ENCODE results near the gene PPP6R1. TPM values are rescaled to one million over a fixed set of nuclear protein-coding genes. Genes with fewer than 3 reads are reported as not detected.
A peak's percentile ranks its signal among the peaks of the same experiment; 100 is the strongest.

The PPP6R1 gene
- total and polyA plus RNA-seq, 8 donors, result 15.3 to 33.1 (median 21.5) TPM

DNA sequence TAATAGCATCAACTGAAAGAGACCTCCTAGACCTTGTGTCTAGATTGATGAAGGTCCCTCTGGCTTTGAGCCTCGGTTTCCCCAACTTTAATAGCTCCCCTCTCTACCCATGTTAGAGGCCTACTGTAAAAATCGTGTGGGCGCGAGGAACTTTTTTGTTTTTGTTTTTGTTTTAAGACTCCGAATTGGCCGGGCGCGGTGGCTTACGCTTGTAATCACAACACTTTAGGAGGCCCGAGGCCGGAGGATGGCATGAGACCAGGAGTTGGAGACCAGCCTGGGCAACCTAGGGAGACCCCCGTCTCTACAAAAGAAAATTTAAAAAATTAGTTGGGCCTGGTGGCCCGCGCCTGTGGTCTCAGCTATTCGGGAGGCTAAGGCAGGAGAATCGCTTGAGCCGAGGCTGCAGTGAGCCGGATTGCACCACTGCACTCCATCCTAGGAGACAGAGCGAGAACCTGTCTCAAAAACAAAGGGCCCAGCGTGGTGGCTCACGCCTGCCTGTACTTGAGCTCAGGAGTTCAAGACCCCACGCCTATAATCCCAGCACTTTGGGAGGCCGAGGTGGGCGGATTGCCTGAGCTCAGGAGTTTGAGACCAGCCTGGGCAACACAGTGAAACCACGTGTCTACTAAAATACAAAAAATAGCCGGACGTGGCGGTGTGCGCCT is 858 bp upstream of the PPP6R1 start:
- Histone ChIP-seq H3K36me3 (no peaks in the 10 kb centered on the region), H3K4me3 (peak overlapping the region in 3 of 4 donors; percentile 13 to 99 (median 90)), H3K27me3 (no peaks in the 10 kb centered on the region), H3K4me1 (peaks cover 7 to 25% (median 8%) of the 10 kb centered on the region in 3 donors), H3K9me3 (no peaks in the 10 kb centered on the region), H3K27ac (peak overlapping the region; percentile 53 to 90 (median 74))
- intact Hi-C loops (cut with DNase I), result no loop called here
- WGBS, 2 donors, result 45 to 46% methylated on average over 29 of the region's 29 CpGs
- no peak for FAIRE-seq
- no peak for ATAC-seq
- TF ChIP-seq, protein P1, sequence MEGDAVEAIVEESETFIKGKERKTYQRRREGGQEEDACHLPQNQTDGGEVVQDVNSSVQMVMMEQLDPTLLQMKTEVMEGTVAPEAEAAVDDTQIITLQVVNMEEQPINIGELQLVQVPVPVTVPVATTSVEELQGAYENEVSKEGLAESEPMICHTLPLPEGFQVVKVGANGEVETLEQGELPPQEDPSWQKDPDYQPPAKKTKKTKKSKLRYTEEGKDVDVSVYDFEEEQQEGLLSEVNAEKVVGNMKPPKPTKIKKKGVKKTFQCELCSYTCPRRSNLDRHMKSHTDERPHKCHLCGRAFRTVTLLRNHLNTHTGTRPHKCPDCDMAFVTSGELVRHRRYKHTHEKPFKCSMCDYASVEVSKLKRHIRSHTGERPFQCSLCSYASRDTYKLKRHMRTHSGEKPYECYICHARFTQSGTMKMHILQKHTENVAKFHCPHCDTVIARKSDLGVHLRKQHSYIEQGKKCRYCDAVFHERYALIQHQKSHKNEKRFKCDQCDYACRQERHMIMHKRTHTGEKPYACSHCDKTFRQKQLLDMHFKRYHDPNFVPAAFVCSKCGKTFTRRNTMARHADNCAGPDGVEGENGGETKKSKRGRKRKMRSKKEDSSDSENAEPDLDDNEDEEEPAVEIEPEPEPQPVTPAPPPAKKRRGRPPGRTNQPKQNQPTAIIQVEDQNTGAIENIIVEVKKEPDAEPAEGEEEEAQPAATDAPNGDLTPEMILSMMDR (IDR thresholded peaks at IDR 0.05), result no peak
- DNase-seq, result peak in 4 of 6 donors; percentile 33 to 57 (median 41)

DNA sequence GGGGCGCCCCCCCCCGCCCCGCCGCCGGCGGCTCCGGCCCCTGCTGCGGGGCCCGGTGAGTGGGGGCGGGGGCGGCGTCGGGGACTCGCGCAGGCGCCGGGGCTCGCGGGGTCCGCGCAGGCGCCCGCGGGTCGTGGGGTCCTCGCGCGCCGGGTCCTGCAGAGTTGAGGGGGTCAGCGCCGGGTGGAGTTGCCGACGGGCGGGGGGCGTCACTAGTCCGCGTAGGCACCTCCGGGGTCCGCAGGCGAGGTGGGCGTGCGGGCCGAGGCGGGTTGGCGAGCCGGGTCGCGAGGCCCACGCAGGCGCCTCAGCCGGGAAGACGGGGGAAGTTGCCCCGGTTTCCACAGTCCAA is 365 bp downstream of the PPP6R1 start:
- Histone ChIP-seq H3K9me3 (no peaks in the 10 kb centered on the region), H3K4me1 (peaks cover 7 to 26% (median 8%) of the 10 kb centered on the region in 3 donors), H3K27ac (peak overlapping the region; percentile 44 to 90 (median 77)), H3K27me3 (no peaks in the 10 kb centered on the region), H3K36me3 (no peaks in the 10 kb centered on the region), H3K4me3 (peak overlapping the region; percentile 55 to 99 (median 93))
- TF ChIP-seq, protein P1 (IDR thresholded peaks at IDR 0.05), result no peak
- no peak for FAIRE-seq
- peak in 3 of 6 donors; percentile 59 to 75 (median 72) for DNase-seq
- 0% methylated on average over 40 to 53 of the region's 53 CpGs for WGBS, 2 donors
- ATAC-seq, result peak; percentile 4 to 13 (median 12)
- intact Hi-C loops (cut with DNase I), result no loop called here

GRCh38 chr19:55257461-55258420 is 1.1 kb downstream of the PPP6R1 start:
- DNase-seq (peak in 1 of 6 donors; percentile 68), FAIRE-seq (no peak), ATAC-seq (no peak)
- no peaks in the 10 kb centered on the region for H3K27me3 ChIP-seq
- peak overlapping the region; percentile 55 to 99 (median 93) for H3K4me3 ChIP-seq
- 1 to 2% methylated on average over 43 to 51 of the region's 51 CpGs for WGBS, 2 donors
- H3K4me1 ChIP-seq, result peaks cover 7 to 28% (median 8%) of the 10 kb centered on the region in 3 donors
- intact Hi-C loops (cut with DNase I), result no loop called here
- H3K36me3 ChIP-seq, result no peaks in the 10 kb centered on the region
- H3K27ac ChIP-seq, result no peak overlapping the region
- H3K9me3 ChIP-seq, result no peaks in the 10 kb centered on the region
- TF ChIP-seq, protein P1 (IDR thresholded peaks at IDR 0.05), result no peak

GRCh38 chr19:55256562-55257460 is 2.0 kb downstream of the PPP6R1 start:
- H3K27ac ChIP-seq, result no peak overlapping the region
- H3K4me1 ChIP-seq, result peaks cover 7 to 28% (median 8%) of the 10 kb centered on the region in 3 donors
- H3K4me3 ChIP-seq, result peak overlapping the region in 3 of 4 donors; percentile 55 to 99 (median 90)
- WGBS, 2 donors, result 25 to 34% methylated on average over 22 of the region's 22 CpGs
- no peaks in the 10 kb centered on the region for H3K27me3 ChIP-seq
- intact Hi-C loops (cut with DNase I), result no loop called here
- H3K9me3 ChIP-seq, result no peaks in the 10 kb centered on the region
- H3K36me3 ChIP-seq, result no peaks in the 10 kb centered on the region
- FAIRE-seq (no peak), DNase-seq (no peak), ATAC-seq (no peak)
- TF ChIP-seq, protein P1 (IDR thresholded peaks at IDR 0.05), result no peak

Measured in pancreas (tissue), 10 donors.